Retinal pigment epithelial cell (primary cell): Measurements from ENCODE around the gene CRACR2A.
A peak's percentile ranks its signal among the peaks of the same experiment; 100 is the strongest.

Experiments
- DNase-seq: peaks from one replicate; pipeline ENCODE4 v3.0.0-alpha.2; 2010; ENCODE audit warnings: low read depth
- H3K4me3 ChIP-seq: 2 replicates; pipeline ENCODE4 v1.5.1; 2011; ENCODE audit warnings: mild to moderate bottlenecking, low read length, control low read depth, moderate library complexity
- CTCF ChIP-seq: conservative IDR thresholded peaks from 2 replicates; pipeline ENCODE4 v1.5.1; 2011; ENCODE audit warnings: low read depth, low read length, control low read depth, inconsistent platforms

CRACR2A gene

DNA sequence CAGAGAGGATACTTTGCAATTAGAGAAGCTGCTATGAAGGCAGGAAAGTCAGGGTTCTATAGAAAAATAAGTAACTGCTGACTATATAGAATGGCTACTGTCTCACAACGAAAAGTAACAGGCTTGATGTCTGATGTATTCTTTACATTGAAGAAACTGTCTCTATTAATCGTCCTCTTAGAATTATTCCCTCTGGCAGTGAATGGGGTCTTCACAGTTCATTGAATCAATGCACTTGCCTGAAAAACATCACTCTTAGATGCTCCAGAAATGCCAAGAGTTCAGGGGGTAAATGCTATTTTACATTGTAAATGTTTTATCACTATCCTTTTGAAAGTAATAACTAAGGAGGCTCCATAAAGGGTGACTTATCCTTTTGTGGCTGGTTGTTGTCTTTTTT is 37.7 kb upstream of the CRACR2A start:
- H3K4me3 ChIP-seq: no peak overlapping the region
- DNase-seq: no peak
- TF ChIP-seq CTCF: no peak

DNA sequence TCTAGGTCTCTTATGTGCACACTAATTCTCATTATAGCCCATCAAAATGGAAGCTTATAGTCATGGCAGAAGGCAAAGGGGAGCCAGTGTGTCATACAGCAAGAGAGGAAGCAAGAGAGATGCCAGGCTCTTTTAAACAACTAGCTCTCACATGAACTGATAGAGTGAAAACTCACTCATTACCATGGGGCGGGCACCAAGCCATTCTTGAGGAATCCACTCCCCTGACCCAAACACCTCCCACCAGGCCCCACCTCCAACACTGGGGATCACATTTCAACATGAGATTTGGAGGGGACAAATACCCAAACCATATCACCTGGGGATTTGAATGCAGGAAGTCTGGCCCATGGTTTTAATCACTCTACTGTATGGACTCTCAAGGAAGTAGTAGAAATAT is 36.9 kb upstream of the CRACR2A start:
- TF ChIP-seq CTCF: no peak
- no peak for DNase-seq
- no peak overlapping the region for H3K4me3 ChIP-seq

DNA sequence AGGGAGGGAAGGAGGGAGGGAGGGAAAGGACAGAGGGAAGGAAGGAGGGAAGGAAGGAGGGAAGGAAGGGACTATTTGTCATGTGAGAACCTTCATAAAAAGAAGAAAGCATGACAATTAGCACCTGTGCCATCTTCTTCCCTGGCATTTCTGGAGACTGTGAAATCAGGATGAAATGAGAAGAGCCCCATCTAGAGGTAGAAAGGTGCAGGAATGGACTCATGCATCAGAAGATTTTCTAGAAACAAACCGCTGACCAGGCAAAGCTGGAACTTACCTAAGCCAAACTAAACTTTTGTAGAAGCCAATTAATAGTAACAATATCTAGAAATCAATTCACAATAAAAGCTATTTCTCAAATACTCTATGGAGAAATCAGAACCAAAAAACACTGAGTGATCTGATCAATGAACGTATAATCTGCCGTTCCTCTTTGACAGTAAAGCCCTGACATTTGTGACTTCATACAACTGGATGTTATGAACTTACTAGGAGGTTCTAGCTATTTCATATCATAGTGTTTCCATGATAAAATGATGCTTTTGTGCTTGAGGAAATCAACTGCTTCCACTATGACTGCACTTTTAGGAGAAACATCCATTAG is 24.4 kb upstream of the CRACR2A start:
- H3K4me3 ChIP-seq: no peak overlapping the region
- TF ChIP-seq CTCF: peak; percentile 84
- no peak for DNase-seq

GRCh38 chr12:3775385-3776035 is 22.6 kb upstream of the CRACR2A start:
- TF ChIP-seq CTCF: no peak
- no peak overlapping the region for H3K4me3 ChIP-seq
- DNase-seq: no peak

- no peak overlapping the region for H3K4me3 ChIP-seq
- no peak for TF ChIP-seq CTCF
- no peak for DNase-seq
Measured at GRCh38 chr12:3772380-3772779, 19.5 kb upstream of the CRACR2A start.

DNA sequence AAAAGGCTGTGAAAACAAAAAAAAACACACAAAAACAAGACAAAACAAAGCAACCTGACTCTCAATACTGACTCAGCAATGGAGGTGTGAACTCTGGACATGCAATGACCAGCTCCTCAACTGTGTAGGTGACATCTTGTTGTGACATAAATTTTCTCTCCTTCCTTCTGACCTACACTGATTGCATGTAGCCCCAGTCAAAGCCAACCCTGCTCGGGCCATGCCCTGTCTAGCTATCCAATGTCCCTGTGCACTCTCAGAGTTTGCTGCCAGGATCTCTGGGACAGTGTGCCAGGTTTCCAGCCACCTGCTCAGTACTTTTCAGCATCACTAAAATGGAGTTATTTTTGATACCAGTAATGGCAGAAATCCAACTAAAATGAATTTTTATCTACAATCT is 18.9 kb upstream of the CRACR2A start:
- no peak for TF ChIP-seq CTCF
- no peak overlapping the region for H3K4me3 ChIP-seq
- no peak for DNase-seq

DNA sequence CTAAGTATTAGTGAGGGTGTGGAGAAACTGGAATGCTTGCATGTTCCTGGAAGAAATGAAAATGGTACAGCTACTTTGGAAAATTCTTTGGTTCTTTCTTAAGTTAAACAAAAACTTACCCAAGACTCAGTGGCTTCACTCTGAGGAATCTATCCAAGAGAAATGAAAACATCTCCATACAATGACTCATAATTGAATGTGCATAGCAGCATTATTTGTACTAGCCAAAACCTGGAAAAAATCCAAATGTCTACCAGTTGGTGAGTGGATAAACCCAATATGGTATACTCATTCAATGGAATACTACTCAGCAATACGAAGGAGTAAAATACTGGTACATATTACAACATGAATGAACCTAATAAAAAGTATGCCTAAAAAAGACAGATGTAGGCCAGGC is 18.0 kb upstream of the CRACR2A start:
- no peak for DNase-seq
- TF ChIP-seq CTCF: no peak
- no peak overlapping the region for H3K4me3 ChIP-seq
